Fibroblast of lung (primary cell): ENCODE results near the gene CEP85.

Experiments
- EZH2 ChIP-seq: IDR thresholded peaks from 2 replicates; pipeline ENCODE4 v1.5.1; 2012; ENCODE audit warnings: low read length, control low read depth, mild to moderate bottlenecking; ENCODE audit errors: missing control alignments
- TF ChIP-seq, protein P1 (sequence below), 2 donors: IDR thresholded peaks in 1 of 2; conservative IDR thresholded peaks in 1 of 2; 1 replicate in 1 of 2; 2 replicates in 1 of 2; pipeline ENCODE4 v1.5.1; 2011 to 2012; ENCODE audit warnings: low read length in 2 of 2, control low read depth in 1 of 2, inconsistent platforms in 1 of 2, low read depth in 1 of 2, mild to moderate bottlenecking in 1 of 2

DNA sequence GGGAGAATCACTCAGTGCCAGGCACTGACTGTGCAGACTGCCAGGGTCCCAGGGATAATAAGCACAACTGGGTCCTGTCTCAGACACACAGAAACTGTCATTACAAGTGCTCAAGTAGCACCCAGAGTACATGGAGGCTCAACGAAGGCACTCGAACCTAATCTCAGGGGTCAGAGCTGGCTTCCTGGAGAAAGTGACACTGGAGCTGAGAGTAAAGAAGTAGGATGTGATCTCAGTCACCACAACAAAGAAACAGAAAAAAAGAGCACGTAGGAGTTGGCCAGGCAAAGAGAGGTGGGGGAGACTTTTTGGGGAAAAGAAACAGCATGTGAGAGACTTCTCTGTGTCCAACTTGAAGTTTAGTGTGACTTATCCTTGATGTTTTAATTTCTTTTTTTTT is 42.3 kb upstream of the CEP85 start:
- TF ChIP-seq, protein P1, sequence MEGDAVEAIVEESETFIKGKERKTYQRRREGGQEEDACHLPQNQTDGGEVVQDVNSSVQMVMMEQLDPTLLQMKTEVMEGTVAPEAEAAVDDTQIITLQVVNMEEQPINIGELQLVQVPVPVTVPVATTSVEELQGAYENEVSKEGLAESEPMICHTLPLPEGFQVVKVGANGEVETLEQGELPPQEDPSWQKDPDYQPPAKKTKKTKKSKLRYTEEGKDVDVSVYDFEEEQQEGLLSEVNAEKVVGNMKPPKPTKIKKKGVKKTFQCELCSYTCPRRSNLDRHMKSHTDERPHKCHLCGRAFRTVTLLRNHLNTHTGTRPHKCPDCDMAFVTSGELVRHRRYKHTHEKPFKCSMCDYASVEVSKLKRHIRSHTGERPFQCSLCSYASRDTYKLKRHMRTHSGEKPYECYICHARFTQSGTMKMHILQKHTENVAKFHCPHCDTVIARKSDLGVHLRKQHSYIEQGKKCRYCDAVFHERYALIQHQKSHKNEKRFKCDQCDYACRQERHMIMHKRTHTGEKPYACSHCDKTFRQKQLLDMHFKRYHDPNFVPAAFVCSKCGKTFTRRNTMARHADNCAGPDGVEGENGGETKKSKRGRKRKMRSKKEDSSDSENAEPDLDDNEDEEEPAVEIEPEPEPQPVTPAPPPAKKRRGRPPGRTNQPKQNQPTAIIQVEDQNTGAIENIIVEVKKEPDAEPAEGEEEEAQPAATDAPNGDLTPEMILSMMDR (conservative IDR thresholded peaks at IDR 0.05 in 1 of 2, IDR thresholded peaks at IDR 0.05 in 1 of 2; ENCODE audit: low read depth in 1 of 2, low read length in 2 of 2): no peak
- TF ChIP-seq EZH2: no peak
